Tibial artery (tissue), 4 donors: ENCODE results near the gene GCN1.
"Not testable (repeated sequence)": the region's sequence is repeated elsewhere in the genome, so short reads cannot be mapped to it uniquely, and the experiment has no call there.

Experiments used
- DNase-seq, 2 donors: peaks; one replicate each; pipeline ENCODE4 v3.0.0-alpha.2; 2019
- H3K27ac ChIP-seq, 2 donors: fragments of 200-600 bp; sonication (generic) in 1 of 2; 1 replicate in 1 of 2; 2 replicates in 1 of 2; pipeline ENCODE4 v1.5.1; 2018 to 2019; ENCODE audit warnings: mild to moderate bottlenecking in 1 of 2
- H3K27me3 ChIP-seq, 2 donors: fragments of 200-600 bp; sonication (generic) in 1 of 2; one replicate each; pipeline versions ENCODE4 v1.5.1 to v1.6.0; 2016 to 2019
- H3K36me3 ChIP-seq, 3 donors: fragments of 200-600 bp; sonication (generic) in 2 of 3; one replicate each; pipeline ENCODE4 v1.5.1; 2016 to 2019; ENCODE audit warnings: mild to moderate bottlenecking in 2 of 3
- H3K4me1 ChIP-seq, 4 donors: fragments of 200-600 bp; sonication (generic) in 2 of 4; 1 replicate in 3 of 4; 2 replicates in 1 of 4; pipeline ENCODE4 v1.5.1; 2016 to 2019
- H3K4me3 ChIP-seq, 2 donors: fragments of 200-600 bp; sonication (generic) in 1 of 2; 1 replicate in 1 of 2; 2 replicates in 1 of 2; pipeline ENCODE4 v1.5.1; 2018 to 2019; ENCODE audit warnings: mild to moderate bottlenecking in 2 of 2
- H3K9me3 ChIP-seq, 3 donors: fragments of 200-600 bp; sonication (generic) in 1 of 3; one replicate each; pipeline ENCODE4 v1.5.1; 2016 to 2019
- intact Hi-C: fragments of 100-400 bp; cut with DNase I; formaldehyde crosslinking; loops from one replicate; pipeline ENCODE4 v1.15.0; 2023; ENCODE audit warnings: low total_unique reads
- TF ChIP-seq, protein P1 (sequence below), 2 experiments: fragments of 200-600 bp in 1 of 2; fragments of 450-650 bp in 1 of 2; IDR thresholded peaks; one replicate each; pipeline ENCODE4 v1.5.1; 2017 to 2019; ENCODE audit warnings: antibody characterized with exemption in 2 of 2, mild to moderate bottlenecking in 1 of 2, moderate library complexity in 1 of 2

The GCN1 gene

DNA sequence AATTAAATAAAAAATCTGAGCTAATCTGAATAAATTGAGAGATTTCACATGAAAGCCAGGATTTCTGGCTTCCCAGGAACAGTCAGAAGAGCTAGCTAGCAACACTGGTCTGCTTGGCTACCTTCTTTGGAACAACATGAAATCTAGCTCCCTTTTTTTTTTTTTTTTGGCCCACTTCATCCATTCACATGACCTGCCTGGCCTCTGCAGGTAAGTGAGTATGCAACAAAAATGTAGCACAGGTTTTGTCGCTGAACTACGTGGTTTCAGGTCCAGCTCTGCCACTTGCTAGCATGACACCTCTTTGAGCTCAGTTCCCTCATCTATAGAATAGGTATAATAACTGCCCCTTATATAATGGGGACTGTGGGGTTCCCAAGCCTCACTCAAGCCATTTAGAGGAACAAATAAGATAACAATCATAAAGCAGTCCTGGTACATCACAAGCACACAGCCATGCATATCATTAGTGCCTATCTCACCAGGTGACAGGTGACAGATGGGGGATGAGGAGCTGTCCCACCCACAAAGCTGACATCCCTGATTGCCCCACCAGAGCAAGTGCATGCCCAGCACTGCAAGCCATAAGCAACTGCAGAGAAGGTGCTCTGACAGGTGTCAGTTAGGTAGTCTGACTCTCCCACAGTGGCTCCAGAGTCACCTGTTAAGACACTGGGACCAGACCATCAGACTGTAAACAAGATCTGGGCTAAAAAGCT, 45.4 kb upstream of the GCN1 start:
- Histone ChIP-seq H3K36me3 (no peaks in the 10 kb centered on the region), H3K9me3 (no peaks in the 10 kb centered on the region), H3K27me3 (no peaks in the 10 kb centered on the region), H3K4me3 (no peak overlapping the region), H3K27ac (no peak overlapping the region), H3K4me1 (peaks cover 0 to 67% (median 37%) of the 10 kb centered on the region in 4 donors)
- intact Hi-C loops, result no loop called here
- no peak for DNase-seq
- TF ChIP-seq, protein P1, sequence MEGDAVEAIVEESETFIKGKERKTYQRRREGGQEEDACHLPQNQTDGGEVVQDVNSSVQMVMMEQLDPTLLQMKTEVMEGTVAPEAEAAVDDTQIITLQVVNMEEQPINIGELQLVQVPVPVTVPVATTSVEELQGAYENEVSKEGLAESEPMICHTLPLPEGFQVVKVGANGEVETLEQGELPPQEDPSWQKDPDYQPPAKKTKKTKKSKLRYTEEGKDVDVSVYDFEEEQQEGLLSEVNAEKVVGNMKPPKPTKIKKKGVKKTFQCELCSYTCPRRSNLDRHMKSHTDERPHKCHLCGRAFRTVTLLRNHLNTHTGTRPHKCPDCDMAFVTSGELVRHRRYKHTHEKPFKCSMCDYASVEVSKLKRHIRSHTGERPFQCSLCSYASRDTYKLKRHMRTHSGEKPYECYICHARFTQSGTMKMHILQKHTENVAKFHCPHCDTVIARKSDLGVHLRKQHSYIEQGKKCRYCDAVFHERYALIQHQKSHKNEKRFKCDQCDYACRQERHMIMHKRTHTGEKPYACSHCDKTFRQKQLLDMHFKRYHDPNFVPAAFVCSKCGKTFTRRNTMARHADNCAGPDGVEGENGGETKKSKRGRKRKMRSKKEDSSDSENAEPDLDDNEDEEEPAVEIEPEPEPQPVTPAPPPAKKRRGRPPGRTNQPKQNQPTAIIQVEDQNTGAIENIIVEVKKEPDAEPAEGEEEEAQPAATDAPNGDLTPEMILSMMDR (IDR thresholded peaks at IDR 0.05), result no peak

DNA sequence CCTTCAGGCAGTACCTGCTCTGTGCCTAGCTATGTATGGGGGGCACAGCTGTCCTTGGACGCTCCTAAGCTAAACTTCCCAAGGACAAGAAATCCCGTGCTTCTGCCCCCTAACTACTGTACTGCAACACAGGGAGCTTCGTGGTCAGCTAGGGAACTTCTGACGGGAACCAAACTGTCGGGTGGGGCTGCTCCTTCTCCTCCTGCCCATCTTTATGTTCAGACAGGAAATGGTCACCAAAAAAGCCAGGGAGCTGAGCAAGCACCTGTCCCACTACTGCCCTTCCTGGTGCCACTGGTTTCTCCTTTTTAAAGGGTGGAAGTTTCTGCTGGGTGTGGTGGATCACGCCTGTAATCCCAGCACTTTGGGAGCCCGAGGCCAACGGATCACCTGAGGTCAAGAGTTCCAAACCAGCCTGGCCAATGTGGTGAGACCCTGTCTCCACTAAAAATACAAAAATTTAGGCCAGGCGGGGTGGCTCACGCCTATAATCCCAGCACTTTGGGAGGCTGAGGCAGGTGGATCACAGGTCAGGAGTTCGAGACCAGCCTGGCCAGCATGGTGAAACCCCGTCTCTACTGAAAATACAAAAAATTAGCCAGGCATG, 44.4 kb upstream of the GCN1 start:
- no peak for DNase-seq
- Histone ChIP-seq H3K27me3 (no peaks in the 10 kb centered on the region), H3K4me1 (peaks cover 2 to 77% (median 45%) of the 10 kb centered on the region in 4 donors), H3K27ac (no peak overlapping the region), H3K4me3 (no peak overlapping the region), H3K9me3 (no peaks in the 10 kb centered on the region), H3K36me3 (no peaks in the 10 kb centered on the region)
- TF ChIP-seq, protein P1 (IDR thresholded peaks at IDR 0.05), result no peak
- intact Hi-C loops, result no loop called here

DNA sequence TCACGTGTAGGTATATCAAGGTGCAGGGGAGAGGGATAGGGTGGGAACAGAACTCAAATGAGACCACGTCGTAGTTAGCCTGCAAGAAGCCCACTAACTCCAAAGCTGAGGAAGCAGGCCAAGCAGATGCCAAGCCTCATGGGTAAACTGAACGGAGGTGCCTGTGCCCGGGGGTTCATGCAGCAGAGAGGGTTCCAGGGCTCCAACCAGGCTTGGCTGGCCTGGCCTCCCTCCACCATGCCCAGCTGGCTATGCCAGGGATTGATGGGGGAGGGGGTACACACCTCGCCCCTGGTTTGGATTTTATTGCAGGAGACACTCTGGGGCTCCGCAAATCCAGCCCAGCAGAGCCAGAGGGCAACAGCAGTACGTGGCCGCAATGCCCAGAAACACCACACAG, 43.7 kb upstream of the GCN1 start:
- TF ChIP-seq, protein P1 (IDR thresholded peaks at IDR 0.05), result no peak
- Histone ChIP-seq H3K36me3 (no peaks in the 10 kb centered on the region), H3K4me1 (peaks cover 5 to 83% (median 50%) of the 10 kb centered on the region in 4 donors), H3K27me3 (no peaks in the 10 kb centered on the region), H3K27ac (peak overlapping the region in 1 of 2 donors; percentile 5), H3K4me3 (no peak overlapping the region), H3K9me3 (no peaks in the 10 kb centered on the region)
- intact Hi-C loops, result no loop called here
- DNase-seq, result no peak

DNA sequence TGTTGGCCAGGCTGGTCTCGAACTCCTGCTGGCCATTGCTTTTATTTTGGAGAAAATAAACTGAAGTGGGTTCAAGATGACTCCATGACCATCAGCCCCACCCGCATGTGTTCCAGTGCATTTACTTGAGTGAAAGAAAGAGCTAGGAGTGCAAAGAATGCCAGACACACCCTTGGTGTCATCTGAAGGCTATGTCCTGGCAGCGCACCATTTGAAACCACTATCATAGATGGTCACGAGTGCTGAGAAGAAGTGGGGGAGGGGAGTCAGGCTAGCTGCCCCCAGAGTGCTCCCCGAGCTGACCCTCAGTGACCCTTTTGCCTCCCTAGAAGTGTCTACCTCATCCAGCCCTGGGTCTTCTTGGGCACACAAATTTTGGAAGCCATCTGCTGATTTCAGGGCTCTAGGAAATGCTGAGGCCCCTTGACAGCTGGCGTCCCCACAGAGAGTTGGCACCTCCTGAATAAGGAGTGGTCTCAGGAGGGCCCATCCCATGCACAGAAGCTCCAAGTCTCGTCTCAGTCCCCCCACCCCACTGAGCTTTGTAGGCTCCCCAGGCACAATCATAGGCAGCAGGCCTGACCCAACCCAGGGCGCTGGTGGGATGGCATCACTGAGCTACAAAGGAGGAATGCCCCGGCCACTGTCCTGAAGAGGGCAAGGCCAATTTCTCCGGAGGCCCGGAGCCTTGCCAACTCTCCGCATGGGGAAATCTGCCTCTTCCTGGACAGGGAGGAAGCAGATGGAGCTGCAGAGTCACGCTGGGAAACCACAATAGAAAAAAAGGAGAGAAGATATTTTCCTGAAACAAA, 43.1 kb upstream of the GCN1 start:
- Histone ChIP-seq H3K4me3 (no peak overlapping the region), H3K9me3 (no peaks in the 10 kb centered on the region), H3K27me3 (no peaks in the 10 kb centered on the region), H3K4me1 (peaks cover 5 to 83% (median 55%) of the 10 kb centered on the region in 4 donors), H3K27ac (peak overlapping the region in 1 of 2 donors; percentile 5), H3K36me3 (no peaks in the 10 kb centered on the region)
- TF ChIP-seq, protein P1 (IDR thresholded peaks at IDR 0.05), result no peak
- DNase-seq, result peak; percentile 84 to 90
- intact Hi-C loops, result no loop called here

DNA sequence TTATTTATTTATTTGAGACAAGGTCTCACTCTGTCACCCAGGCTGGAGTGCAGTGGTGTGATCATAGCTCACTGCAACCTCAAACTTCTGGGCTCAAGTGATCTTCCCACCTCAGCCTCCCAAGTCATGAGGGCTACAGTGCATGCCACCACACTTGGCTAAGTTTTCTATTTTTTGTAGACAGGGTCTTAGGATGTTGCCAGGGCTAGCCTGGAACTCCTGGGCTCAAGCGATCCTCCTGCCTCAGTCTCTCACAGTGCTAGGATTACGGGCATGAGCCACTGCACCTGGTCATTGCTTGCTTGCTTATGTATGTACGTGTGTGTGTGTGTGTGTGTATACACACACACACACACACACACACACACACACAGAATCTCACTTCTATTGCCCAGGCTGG, 42.3 kb upstream of the GCN1 start:
- H3K27ac ChIP-seq, H3K36me3 ChIP-seq, H3K27me3 ChIP-seq, H3K9me3 ChIP-seq, H3K4me3 ChIP-seq, DNase-seq, intact Hi-C loops: not testable (repeated sequence)
- peaks cover 5 to 88% (median 60%) of the 10 kb centered on the region in 4 donors for H3K4me1 ChIP-seq
